Stimulated activated memory B cell treated with anti-CD40 and anti-IgM and Interleukin-4, amounts not matched to agents 10 μg/mL and 1 μg/mL and 100 μg/mL, for 72 hours (primary cell): Measurements from ENCODE around the gene SP3.
A peak's percentile ranks its signal among the peaks of the same experiment; 100 is the strongest.

Experiments used
- ATAC-seq: fragments of 150-1000 bp; cut with Tn5 transposase; 2 replicates; pipeline ENCODE4 v1.10.0; 2021
- H3K27ac Mint-ChIP-seq: one replicate; pipeline ENCODE4 v1.8.0; 2022; ENCODE audit warnings: mild to moderate bottlenecking, mixed read lengths
- H3K27me3 Mint-ChIP-seq: one replicate; pipeline ENCODE4 v1.8.0; 2022; ENCODE audit warnings: mixed read lengths
- H3K36me3 Mint-ChIP-seq: one replicate; pipeline ENCODE4 v1.8.0; 2022; ENCODE audit warnings: mixed read lengths
- H3K4me1 Mint-ChIP-seq: one replicate; pipeline ENCODE4 v1.8.0; 2022; ENCODE audit warnings: mixed read lengths
- H3K4me3 Mint-ChIP-seq: one replicate; pipeline ENCODE4 v1.8.0; 2022; ENCODE audit warnings: mild to moderate bottlenecking, moderate library complexity, mixed read lengths
- H3K9me3 Mint-ChIP-seq: one replicate; pipeline ENCODE4 v1.8.0; 2022; ENCODE audit warnings: mixed read lengths

The SP3 gene

DNA sequence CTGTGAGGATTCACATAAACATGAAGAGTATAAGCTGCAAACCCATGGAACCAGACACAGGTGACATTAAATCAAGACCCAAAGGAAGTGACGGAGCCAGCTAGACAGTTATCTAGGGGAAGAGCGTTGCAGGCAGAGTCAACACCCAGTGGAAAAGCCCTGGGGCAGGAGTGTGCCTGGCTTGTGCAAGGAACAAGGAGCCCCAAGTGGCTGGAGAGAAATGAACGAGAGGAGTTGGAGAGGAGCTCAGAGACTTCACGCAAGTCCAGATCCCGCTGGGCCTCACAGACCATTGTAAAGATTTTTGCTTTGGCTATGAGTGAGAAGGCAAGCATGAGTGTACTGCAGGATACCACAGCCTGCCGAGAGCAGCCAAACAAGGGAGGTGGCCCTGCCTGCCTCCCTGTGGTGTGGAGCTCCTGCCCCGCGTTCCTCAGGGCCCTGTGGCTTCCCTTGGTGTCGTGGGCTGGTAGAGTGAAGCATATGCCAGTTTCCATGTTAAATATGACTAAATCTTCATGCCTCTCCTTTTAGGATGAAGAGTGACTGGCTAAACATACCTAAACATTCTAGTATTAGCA lies 88.2 kb downstream of the SP3 start:
- Mint-ChIP-seq H3K27ac (no peak overlapping the region), H3K4me3 (no peak overlapping the region), H3K36me3 (no peaks in the 10 kb centered on the region), H3K9me3 (no peaks in the 10 kb centered on the region), H3K4me1 (peaks cover 25% of the 10 kb centered on the region), H3K27me3 (peaks cover 9% of the 10 kb centered on the region)
- ATAC-seq = no peak

DNA sequence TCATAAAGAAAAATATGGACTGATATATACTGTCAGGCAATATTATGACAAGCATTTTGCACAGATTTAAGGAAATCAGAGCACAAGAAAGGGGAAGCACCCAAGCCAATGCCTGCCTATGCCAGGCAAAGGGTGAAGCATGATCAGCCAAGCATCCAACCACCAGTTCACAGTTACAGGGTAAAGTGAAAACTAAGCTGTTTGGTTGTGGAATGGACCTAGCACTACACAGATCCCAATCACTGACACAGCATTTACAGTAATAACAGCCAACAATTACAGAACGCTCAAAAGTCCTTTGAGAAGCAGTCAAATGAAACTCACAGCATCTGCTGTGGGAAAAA lies 90.3 kb downstream of the SP3 start:
- H3K4me1 Mint-ChIP-seq = peaks cover 31% of the 10 kb centered on the region
- H3K27ac Mint-ChIP-seq = peak overlapping the region; percentile 19
- H3K27me3 Mint-ChIP-seq = peaks cover 9% of the 10 kb centered on the region
- peak; percentile 99 for ATAC-seq
- peak overlapping the region; percentile 47 for H3K4me3 Mint-ChIP-seq
- H3K36me3 Mint-ChIP-seq = no peaks in the 10 kb centered on the region
- no peaks in the 10 kb centered on the region for H3K9me3 Mint-ChIP-seq

DNA sequence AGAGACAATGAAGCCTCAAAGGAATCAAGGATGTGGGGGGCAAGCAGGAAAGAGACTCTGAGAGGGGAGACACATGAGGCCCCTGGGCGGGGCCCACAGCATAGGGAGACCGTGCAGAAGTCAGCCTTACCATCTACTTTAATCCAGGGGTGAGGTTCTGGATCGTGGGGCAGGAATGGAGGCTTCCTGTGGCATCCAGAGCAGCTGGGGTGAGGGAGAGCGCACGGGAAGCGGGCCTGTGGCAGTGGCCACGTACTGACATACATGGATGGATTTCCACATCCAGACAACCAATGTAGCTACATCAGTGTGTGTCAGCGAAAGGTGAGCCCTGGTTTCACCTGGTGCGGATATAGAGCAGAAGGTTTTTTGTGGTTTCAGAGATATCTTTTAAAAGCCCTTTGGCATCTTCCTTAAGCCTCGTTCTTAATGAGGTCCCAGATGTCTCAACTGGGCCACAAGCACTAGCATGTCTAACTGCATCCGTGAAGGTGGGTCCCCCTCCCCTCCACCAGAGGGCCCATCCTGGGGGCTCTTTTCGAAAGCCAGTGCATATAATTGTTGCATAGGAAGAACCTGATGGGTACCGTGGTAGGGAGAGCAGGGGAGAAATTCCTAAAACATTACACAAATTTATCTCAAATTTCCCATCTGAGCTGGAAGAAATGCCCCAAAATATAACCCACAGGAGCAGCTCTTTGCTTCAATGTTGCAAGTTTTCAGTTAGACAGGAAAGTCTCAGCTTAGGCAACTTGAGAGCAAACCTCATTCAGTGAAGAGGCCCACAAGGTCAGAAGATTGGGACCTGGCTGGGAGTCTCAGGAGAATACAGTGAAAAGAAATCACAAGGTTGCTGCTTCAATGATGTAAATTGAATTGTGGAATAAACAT lies 90.9 kb downstream of the SP3 start:
- Mint-ChIP-seq H3K4me1 (peaks cover 34% of the 10 kb centered on the region), H3K4me3 (peak overlapping the region; percentile 8), H3K27me3 (peaks cover 9% of the 10 kb centered on the region), H3K9me3 (no peaks in the 10 kb centered on the region), H3K27ac (peak overlapping the region; percentile 38), H3K36me3 (no peaks in the 10 kb centered on the region)
- ATAC-seq = no peak

DNA sequence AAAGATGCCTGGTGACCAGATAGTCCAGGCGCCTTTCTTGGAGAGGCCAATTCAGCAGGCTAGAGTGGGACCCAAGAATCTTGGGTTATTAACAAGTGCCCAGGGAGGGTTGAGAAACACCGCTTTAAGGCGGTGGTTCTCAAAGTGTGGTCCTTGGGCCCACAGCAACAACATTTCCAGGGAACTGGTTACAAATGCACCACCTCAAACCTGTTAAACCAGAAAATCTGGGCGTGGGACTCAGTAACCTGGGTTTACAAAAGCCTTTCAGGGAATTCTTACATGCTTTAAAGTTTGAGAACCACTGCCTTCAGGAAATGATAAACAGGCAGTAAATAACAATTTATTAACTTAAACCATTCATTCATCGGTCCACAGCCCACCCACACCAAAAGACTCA lies 92.5 kb downstream of the SP3 start:
- Mint-ChIP-seq H3K27ac (no peak overlapping the region), H3K4me1 (peaks cover 34% of the 10 kb centered on the region), H3K9me3 (no peaks in the 10 kb centered on the region), H3K4me3 (no peak overlapping the region), H3K27me3 (peaks cover 23% of the 10 kb centered on the region), H3K36me3 (no peaks in the 10 kb centered on the region)
- ATAC-seq = no peak

DNA sequence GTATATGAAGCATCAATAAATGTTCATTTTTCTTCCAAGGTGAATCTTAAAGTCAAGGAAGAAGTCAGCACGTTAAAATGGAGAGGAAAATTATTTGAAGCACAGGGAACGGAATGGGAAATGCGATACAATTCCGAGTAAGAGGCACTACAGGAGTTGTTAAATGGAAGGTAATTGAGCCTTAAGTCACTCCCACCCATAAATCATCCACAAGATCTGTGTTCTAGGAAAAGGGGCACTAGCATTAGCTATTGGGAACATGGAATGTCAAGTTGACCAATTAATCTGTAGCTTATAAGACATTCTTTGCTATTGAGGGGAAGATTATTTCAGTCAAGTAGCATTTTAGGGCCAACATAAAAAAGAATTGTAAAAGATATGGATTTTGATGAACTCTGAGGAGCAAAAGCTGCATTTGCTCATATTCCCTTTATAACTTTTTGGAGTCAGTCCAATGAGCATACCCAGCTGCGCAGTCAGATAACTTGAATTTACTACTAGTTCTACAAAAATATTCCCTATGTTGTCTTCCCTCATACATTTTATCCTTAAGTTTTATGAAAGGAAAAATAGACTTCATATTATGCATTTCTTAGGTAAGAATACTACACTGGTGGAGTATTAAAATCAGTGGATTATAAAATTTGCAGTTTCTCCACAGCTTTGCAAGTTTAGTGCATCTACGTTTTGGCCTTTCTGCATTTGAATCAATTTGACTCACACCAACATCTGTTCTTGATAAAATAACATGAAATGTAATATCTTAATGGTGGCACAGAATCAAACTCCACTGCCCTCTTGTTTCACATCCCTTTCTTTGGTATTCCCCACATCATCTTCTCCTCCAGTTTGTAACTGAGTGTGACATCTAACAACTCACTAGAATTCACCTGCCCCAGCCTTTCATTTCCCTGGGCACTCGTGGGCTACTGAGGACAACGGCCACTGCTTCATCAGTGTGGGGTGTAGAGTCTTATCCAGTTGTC lies 95.6 kb downstream of the SP3 start:
- Mint-ChIP-seq H3K36me3 (no peaks in the 10 kb centered on the region), H3K4me1 (peaks cover 22% of the 10 kb centered on the region), H3K27ac (no peak overlapping the region), H3K9me3 (no peaks in the 10 kb centered on the region), H3K4me3 (no peak overlapping the region), H3K27me3 (peaks cover 41% of the 10 kb centered on the region)
- no peak for ATAC-seq

DNA sequence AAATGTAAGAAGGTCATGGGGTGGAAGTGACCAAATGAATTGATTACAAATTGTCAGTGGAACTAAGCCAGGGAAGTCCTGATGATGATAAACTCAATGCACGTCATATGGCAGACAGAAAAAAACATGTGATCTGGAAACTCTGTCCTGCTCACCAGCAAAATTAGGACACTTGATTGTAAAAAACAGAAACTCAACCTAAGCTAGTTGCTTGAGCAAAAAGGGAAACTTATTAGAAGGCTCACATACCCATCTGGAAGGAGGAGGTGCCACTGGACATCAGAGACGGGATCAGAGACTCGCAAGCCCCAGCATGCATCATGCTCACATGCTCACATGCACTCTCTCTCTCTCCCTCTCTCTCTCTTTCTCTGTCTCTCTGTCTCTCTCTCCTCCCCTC lies 96.8 kb downstream of the SP3 start:
- Mint-ChIP-seq H3K9me3 (no peaks in the 10 kb centered on the region), H3K27ac (no peak overlapping the region), H3K4me1 (peaks cover 11% of the 10 kb centered on the region), H3K4me3 (no peak overlapping the region), H3K27me3 (peaks cover 32% of the 10 kb centered on the region), H3K36me3 (no peaks in the 10 kb centered on the region)
- no peak for ATAC-seq

DNA sequence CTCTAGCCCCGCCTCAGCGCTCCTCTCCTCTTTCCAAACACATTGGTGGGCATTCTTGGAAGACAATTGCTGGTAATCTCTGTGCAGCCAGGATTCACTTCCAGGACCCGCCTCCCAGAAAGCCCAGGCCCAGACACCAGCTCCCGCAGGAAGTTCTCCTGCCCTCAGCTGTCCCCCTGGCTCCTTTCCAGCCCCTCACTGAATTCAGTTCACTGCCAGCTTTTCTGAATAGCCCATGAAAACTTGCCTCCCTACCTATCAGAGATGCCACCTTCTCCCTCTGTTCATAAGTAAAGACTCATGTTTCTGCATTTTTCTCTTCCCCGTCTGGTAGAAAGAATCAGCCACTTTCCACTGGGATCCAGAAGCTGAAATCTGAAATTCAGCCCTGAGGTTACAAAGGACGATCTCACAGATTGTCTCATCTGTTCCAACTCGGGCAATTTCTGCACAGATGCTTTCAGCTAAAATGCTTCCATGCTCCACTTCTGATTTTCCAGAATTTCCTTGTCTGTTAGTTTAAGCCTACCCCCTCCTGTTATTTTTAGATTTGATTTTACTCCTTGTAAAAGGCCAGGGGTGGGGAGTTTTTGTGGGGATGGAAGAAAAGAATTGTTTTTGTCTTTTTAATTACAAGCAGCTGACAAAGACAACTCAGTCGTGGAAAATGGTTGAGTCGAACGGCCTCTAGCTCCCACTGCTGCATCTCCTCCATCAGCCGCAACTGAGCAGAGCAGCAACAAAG lies 98.1 kb downstream of the SP3 start:
- Mint-ChIP-seq H3K27ac (no peak overlapping the region), H3K36me3 (no peaks in the 10 kb centered on the region), H3K4me1 (peaks cover 8% of the 10 kb centered on the region), H3K9me3 (no peaks in the 10 kb centered on the region), H3K4me3 (no peak overlapping the region), H3K27me3 (peaks cover 32% of the 10 kb centered on the region)
- no peak for ATAC-seq

DNA sequence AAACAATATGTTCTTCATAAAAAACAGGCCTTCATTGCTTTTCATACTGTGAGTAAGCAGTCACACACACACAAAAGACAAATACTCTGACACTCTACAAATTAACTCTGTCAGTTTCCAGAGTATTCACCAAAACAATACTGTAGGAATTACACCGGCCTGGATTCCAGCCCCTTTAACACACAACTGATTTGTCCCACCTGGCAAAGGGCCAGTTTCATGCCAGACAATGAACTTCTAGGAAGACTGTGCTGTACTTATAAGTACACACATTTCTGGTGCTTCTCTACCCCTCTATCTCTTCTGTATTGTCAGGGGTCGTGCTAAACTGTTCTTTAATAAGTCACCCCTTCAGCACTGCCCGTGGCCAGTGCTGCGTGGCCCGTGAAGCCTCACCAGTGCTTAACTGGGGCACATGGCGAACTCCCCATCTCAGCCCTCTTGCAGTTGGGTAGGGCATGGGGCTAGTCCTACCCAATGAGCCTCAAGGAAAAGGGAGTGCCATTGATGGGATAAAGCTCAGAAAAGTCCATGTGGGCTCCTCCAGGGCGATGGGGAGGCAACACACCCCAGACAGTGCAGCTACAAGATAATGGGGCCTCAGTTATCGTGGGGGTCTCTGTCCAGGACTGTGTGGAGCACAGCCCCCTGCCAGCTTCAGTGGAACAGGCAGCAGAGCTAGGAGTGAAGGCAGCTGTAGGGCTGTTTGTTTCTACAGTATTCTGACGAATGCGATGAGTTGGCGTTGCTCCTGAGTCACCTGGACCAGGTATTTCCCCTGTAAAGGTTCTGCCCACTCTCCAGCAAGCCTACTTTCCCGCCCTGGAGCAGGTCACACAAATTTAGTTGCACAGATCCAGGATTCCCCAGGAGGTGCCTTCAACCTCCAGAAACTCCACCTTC lies 99.0 kb downstream of the SP3 start:
- no peak for ATAC-seq
- H3K27me3 Mint-ChIP-seq = peaks cover 32% of the 10 kb centered on the region

DNA sequence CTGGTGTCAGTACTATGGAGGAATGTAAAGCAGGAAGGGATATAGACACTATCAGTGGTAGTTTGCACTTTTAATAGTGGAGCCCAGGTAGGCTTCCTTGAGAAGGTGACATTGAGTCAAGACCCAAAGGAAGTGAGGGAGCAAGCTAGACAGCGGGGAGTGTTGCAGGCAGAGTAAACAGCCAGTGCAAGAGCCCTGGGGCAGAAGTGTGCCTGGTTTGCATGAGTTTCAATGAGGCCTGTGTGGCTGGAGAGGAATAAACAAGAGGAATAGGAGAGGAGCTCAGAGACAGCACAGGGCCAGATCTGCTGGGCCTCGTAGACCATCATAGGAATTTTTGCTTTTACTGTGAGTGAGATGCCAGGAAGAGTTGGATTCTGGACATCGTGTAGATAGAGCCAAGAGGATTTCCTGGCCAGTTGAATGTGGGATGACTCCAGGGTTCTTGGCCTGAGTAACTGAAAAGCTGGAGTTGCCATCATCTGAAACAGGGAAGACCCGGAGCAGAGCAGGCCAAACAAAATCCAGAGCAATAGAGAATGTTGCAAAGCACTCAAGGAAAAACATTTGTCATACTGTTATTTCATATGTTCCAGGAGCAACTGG lies 102.5 kb downstream of the SP3 start:
- Mint-ChIP-seq H3K4me3 (no peak overlapping the region), H3K36me3 (no peaks in the 10 kb centered on the region), H3K27me3 (peaks cover 37% of the 10 kb centered on the region), H3K27ac (no peak overlapping the region), H3K4me1 (peaks cover 10% of the 10 kb centered on the region), H3K9me3 (no peaks in the 10 kb centered on the region)
- no peak for ATAC-seq

More for the DNA sequence above, 99.0 kb downstream of the SP3 start:
- Mint-ChIP-seq H3K27ac (no peak overlapping the region), H3K4me1 (peaks cover 8% of the 10 kb centered on the region), H3K4me3 (no peak overlapping the region), H3K9me3 (no peaks in the 10 kb centered on the region), H3K36me3 (no peaks in the 10 kb centered on the region)

DNA sequence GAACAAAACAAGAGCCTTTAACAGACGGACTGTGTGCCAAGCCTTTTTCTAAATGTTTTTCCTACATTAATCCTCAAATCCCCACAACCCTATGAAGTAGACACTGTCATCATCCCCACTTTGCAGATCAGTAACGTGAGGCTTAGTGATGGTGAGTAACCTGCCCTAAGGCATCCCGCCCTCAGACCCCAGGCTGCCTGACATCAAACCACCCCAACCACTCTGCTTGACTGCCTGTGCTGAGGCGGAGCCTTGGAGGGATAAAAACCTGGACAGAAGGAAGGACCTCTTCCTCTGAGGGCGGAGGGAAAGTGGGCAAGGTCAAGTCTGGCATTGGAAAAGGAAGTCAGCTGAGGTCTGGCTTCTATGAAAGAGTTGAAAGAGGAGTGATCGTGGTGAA lies 104.6 kb downstream of the SP3 start:
- Mint-ChIP-seq H3K27me3 (peaks cover 19% of the 10 kb centered on the region), H3K27ac (no peak overlapping the region), H3K4me3 (no peak overlapping the region)

DNA sequence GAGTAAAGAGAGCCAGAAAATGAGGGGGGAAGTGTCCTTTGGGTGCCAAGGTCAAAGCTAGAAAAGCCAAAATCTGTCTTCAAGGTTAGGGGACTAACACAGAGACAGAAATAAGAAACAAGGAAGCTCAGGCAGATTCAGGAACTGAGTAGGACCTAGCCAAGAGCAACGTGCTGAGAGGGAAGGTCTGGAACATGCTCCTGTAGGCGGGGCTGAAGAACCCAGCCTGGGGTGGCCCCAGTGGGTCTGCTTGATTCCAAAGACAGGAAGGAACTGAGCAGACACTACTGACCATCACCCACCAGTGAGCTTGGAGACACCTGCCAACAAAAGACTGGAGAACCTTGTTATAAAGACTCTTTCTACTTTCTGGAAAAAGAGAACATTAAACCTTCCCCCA lies 105.1 kb downstream of the SP3 start:
- no peaks in the 10 kb centered on the region for H3K36me3 Mint-ChIP-seq
- peaks cover 19% of the 10 kb centered on the region for H3K27me3 Mint-ChIP-seq
- peaks cover 10% of the 10 kb centered on the region for H3K4me1 Mint-ChIP-seq
- ATAC-seq = no peak
- H3K4me3 Mint-ChIP-seq = no peak overlapping the region
- no peaks in the 10 kb centered on the region for H3K9me3 Mint-ChIP-seq
- H3K27ac Mint-ChIP-seq = no peak overlapping the region

More for the DNA sequence above, 104.6 kb downstream of the SP3 start:
- Mint-ChIP-seq H3K36me3 (no peaks in the 10 kb centered on the region), H3K4me1 (peaks cover 10% of the 10 kb centered on the region), H3K9me3 (no peaks in the 10 kb centered on the region)
- ATAC-seq = no peak

DNA sequence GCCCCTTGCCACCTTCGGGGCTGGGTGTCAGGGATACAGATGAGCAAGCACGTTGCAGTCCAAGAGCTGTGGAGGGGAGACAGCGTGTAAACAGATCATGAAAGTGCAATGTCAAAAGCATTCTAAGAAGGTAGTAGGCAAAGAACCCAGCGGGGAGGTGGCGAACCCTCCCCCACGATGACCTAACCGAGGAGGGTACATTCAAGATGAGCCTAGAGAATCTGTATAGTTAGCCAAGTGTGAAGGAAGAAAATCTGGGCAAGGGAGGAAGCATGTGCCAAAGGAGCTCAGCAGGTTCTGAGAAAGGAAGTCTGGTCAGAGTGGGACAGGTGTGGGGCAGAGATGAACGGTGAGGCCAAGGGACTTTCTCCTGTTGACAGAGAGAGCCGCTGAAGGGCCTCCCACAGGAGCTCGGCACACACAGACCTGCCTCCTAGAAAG lies 106.9 kb downstream of the SP3 start:
- peak; percentile 67 for ATAC-seq
- Mint-ChIP-seq H3K27ac (peak overlapping the region; percentile 22), H3K4me3 (no peak overlapping the region), H3K27me3 (peaks cover 19% of the 10 kb centered on the region), H3K36me3 (no peaks in the 10 kb centered on the region), H3K4me1 (peaks cover 10% of the 10 kb centered on the region), H3K9me3 (no peaks in the 10 kb centered on the region)
